Naive B cell (primary cell): Measurements from ENCODE around the gene ALDH16A1. TPM values are rescaled to one million over a fixed set of nuclear protein-coding genes. Genes with fewer than 3 reads are reported as not detected.

Experiments used
- ATAC-seq, 2 donors: fragments of 150-1000 bp; cut with Tn5 transposase; 2 replicates each; pipeline ENCODE4 v1.10.0; 2021; ENCODE audit warnings: low read depth in 2 of 2, mild to moderate bottlenecking in 2 of 2, moderate library complexity in 2 of 2
- DNase-seq: peaks from one replicate; pipeline ENCODE4 v3.0.0; 2022
- H3K27ac Mint-ChIP-seq, 6 donors: one replicate each; pipeline ENCODE4 v1.8.0; 2020 to 2022; ENCODE audit warnings: mild to moderate bottlenecking in 6 of 6, mixed read lengths in 6 of 6, moderate library complexity in 5 of 6, inconsistent platforms in 2 of 6
- H3K27me3 Mint-ChIP-seq, 3 donors: one replicate each; pipeline ENCODE4 v1.8.0; 2021 to 2022; ENCODE audit warnings: mixed read lengths in 3 of 3, mild to moderate bottlenecking in 1 of 3
- H3K36me3 Mint-ChIP-seq, 2 donors: one replicate each; pipeline ENCODE4 v1.8.0; 2020 to 2022; ENCODE audit warnings: mixed read lengths in 2 of 2, inconsistent platforms in 1 of 2, mild to moderate bottlenecking in 1 of 2
- H3K4me1 Mint-ChIP-seq, 3 donors: one replicate each; pipeline ENCODE4 v1.8.0; 2020 to 2022; ENCODE audit warnings: mixed read lengths in 3 of 3, inconsistent platforms in 1 of 3, mild to moderate bottlenecking in 1 of 3, moderate library complexity in 1 of 3
- H3K4me3 Mint-ChIP-seq, 8 donors: one replicate each; pipeline ENCODE4 v1.8.0; 2020 to 2022; ENCODE audit warnings: mild to moderate bottlenecking in 8 of 8, mixed read lengths in 8 of 8, moderate library complexity in 8 of 8, inconsistent platforms in 2 of 8
- H3K9me3 Mint-ChIP-seq, 7 donors: one replicate each; pipeline ENCODE4 v1.8.0; 2020 to 2022; ENCODE audit warnings: mixed read lengths in 7 of 7, mild to moderate bottlenecking in 5 of 7, inconsistent platforms in 2 of 7, moderate library complexity in 1 of 7
- polyA plus RNA-seq, 6 donors: library from polyadenylated mRNA; unstranded; fragments of 300-500 nt; fragmentation: Illumina TruSeq; gene quantifications; one replicate each; pipeline ENCODE4 v1.2.3, GENCODE V29; 2021; ENCODE audit warnings: low read depth in 6 of 6

ALDH16A1 gene
- polyA plus RNA-seq, 6 donors from 2014 or later, result 54.2 to 103 (median 74.6) TPM

GRCh38 chr19:49417088-49417487 is 35.9 kb upstream of the ALDH16A1 start:
- peaks cover 0 to 2% (median 0%) of the 10 kb centered on the region in 7 donors for H3K9me3 Mint-ChIP-seq
- peaks cover 0 to 19% of the 10 kb centered on the region in 2 donors for H3K36me3 Mint-ChIP-seq
- peaks cover 39 to 60% (median 57%) of the 10 kb centered on the region in 3 donors for H3K27me3 Mint-ChIP-seq
- ATAC-seq (no peak), DNase-seq (no peak)
- H3K4me1 Mint-ChIP-seq, result peaks cover 36 to 51% (median 42%) of the 10 kb centered on the region in 3 donors
- H3K27ac Mint-ChIP-seq, result no peak overlapping the region
- H3K4me3 Mint-ChIP-seq, result peak overlapping the region in 1 of 8 donors; percentile 35

GRCh38 chr19:49418511-49418910 is 34.5 kb upstream of the ALDH16A1 start:
- H3K27ac Mint-ChIP-seq, result no peak overlapping the region
- no peak overlapping the region for H3K4me3 Mint-ChIP-seq
- ATAC-seq, result no peak
- peaks cover 45 to 75% (median 71%) of the 10 kb centered on the region in 3 donors for H3K27me3 Mint-ChIP-seq
- H3K9me3 Mint-ChIP-seq, result peaks cover 0 to 5% (median 0%) of the 10 kb centered on the region in 7 donors
- H3K36me3 Mint-ChIP-seq, result peaks cover 0 to 19% of the 10 kb centered on the region in 2 donors
- peaks cover 39 to 51% (median 49%) of the 10 kb centered on the region in 3 donors for H3K4me1 Mint-ChIP-seq
- no peak for DNase-seq

DNA sequence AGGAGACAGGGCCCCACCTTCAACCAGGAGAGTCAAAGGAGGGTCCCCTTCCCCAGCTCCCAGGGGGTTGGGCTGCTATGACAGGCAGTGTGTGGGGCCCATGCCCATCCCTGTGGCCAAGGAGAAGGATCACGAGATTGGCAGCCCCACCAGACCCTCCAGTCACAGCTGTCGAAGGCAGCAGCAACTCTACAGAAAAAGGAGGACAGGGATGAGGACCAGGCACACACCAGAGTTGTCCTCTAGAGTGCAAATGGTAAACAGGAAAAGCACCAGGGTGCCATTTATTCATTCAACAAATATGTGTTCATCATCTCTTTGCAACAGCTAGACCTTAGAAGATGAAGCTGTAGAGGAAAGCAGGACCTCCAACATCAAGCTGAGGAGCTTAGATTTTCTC is 33.9 kb upstream of the ALDH16A1 start:
- H3K9me3 Mint-ChIP-seq, result peaks cover 0 to 5% (median 0%) of the 10 kb centered on the region in 7 donors
- H3K27me3 Mint-ChIP-seq, result peaks cover 51 to 81% (median 77%) of the 10 kb centered on the region in 3 donors
- H3K27ac Mint-ChIP-seq, result peak overlapping the region in 2 of 6 donors; percentile 13 to 89
- H3K36me3 Mint-ChIP-seq, result peaks cover 0 to 19% of the 10 kb centered on the region in 2 donors
- ATAC-seq, result no peak
- peaks cover 44 to 54% (median 54%) of the 10 kb centered on the region in 3 donors for H3K4me1 Mint-ChIP-seq
- DNase-seq, result no peak
- no peak overlapping the region for H3K4me3 Mint-ChIP-seq

GRCh38 chr19:49420227-49420626 is 32.8 kb upstream of the ALDH16A1 start:
- Mint-ChIP-seq H3K36me3 (peaks cover 0 to 19% of the 10 kb centered on the region in 2 donors), H3K4me1 (peaks cover 40 to 57% (median 52%) of the 10 kb centered on the region in 3 donors), H3K4me3 (peak overlapping the region in 5 of 8 donors; percentile 37 to 77 (median 53)), H3K9me3 (peaks cover 0 to 5% (median 0%) of the 10 kb centered on the region in 7 donors), H3K27me3 (peaks cover 58 to 92% (median 87%) of the 10 kb centered on the region in 3 donors), H3K27ac (peak overlapping the region in 3 of 6 donors; percentile 56 to 80 (median 64))
- ATAC-seq (no peak), DNase-seq (no peak)

DNA sequence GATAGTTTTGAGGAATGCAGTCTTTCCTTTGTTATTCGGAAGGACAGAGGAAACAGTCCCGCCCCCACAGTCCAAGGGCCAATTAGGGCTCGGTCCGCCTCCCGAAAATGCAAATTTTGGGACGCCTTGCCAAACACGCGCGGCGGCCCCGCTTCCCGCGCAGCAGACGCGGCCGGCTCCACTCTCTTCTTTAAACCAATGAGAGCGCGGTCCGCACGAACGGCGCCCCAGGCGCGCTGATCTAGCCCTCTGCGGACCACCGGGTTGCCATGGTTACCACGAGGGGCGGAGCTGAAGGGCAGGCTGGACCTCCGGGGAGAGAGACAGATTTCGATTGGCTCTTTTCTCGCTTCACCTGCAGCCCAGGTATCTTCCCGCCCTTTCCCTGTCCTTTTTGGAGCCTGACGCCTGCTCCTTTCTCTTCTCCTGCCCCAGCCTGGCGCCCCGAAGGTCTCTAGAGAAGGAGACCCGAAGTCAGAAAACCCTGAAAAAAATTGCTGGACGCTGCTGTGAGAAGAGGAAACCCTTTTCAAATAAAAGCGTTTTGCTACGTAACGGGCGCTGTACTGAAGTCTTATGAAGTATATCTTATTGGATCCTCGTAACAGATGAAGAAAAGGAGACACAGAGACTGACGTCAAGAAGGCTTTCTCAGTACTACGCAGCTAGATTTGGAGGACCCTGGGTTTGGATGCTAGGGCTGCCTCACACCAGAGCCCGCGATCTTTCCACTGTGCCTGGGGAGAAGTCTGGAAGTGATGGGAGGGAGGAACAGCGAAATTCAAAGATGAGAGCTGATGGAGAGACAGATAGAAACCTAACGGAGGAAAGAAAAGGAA is 31.8 kb upstream of the ALDH16A1 start:
- peak overlapping the region; percentile 0 to 81 (median 72) for H3K4me3 Mint-ChIP-seq
- H3K27me3 Mint-ChIP-seq, result peaks cover 64 to 96% (median 92%) of the 10 kb centered on the region in 3 donors
- H3K9me3 Mint-ChIP-seq, result peaks cover 0 to 5% (median 0%) of the 10 kb centered on the region in 7 donors
- DNase-seq (no peak), ATAC-seq (peak; percentile 55)
- H3K4me1 Mint-ChIP-seq, result peaks cover 48 to 67% (median 56%) of the 10 kb centered on the region in 3 donors
- peaks cover 0 to 19% of the 10 kb centered on the region in 2 donors for H3K36me3 Mint-ChIP-seq
- peak overlapping the region in 1 of 6 donors; percentile 86 for H3K27ac Mint-ChIP-seq

GRCh38 chr19:49421878-49422202 is 31.2 kb upstream of the ALDH16A1 start:
- Mint-ChIP-seq H3K4me1 (peaks cover 54 to 73% (median 62%) of the 10 kb centered on the region in 3 donors), H3K36me3 (peaks cover 0 to 25% of the 10 kb centered on the region in 2 donors), H3K27me3 (peaks cover 70 to 98% (median 98%) of the 10 kb centered on the region in 3 donors), H3K4me3 (peak overlapping the region in 7 of 8 donors; percentile 0 to 78 (median 69)), H3K9me3 (peaks cover 0 to 7% (median 0%) of the 10 kb centered on the region in 7 donors), H3K27ac (no peak overlapping the region)
- no peak for ATAC-seq
- no peak for DNase-seq

DNA sequence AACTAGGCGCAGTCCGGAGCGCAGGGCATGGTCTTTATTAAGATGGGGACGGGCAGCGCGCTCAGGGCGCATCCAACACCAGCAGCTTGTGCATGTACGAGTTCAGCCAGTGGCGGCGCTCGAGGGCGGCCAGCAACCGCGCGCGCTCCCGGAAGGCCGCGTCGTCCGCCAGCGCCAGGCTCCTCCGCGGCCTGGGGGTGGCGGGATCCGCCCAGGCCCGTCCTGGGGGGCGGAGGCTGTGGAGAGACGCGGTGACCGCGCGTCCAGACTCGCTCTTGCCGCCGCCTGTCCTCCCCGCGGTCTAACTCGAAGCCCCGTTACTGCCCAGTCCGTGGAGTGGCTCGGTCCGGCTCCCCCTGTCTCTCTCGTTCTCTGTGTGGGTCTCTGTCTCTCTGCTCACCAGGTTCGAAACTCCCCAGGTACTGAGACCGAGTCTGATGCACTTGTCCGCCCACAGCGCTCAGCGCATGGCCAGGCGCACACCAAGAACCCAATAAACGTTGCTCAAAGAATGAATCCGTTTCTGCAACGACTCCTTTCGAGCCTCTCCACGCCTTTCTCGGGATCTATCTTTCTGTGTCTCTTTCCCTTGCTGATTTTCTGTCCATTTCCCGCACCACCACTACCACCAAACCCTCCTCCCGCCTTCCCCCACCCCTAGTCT is 30.5 kb upstream of the ALDH16A1 start:
- Mint-ChIP-seq H3K9me3 (peaks cover 0 to 8% (median 0%) of the 10 kb centered on the region in 7 donors), H3K4me3 (peak overlapping the region; percentile 51 to 91 (median 86)), H3K27ac (peak overlapping the region in 2 of 6 donors; percentile 22 to 31), H3K4me1 (peaks cover 56 to 77% (median 65%) of the 10 kb centered on the region in 3 donors), H3K36me3 (peaks cover 0 to 31% of the 10 kb centered on the region in 2 donors), H3K27me3 (peaks cover 73 to 100% (median 99%) of the 10 kb centered on the region in 3 donors)
- ATAC-seq (peak; percentile 24 to 40), DNase-seq (no peak)

- Mint-ChIP-seq H3K4me3 (peak within 1 kb of the TSS; percentile 51 to 91 (median 86)), H3K36me3 (peaks cover 0 to 31% of the 10 kb centered on the region in 2 donors), H3K4me1 (peaks cover 61 to 77% (median 65%) of the 10 kb centered on the region in 3 donors), H3K27me3 (peaks cover 77 to 100% (median 99%) of the 10 kb centered on the region in 3 donors), H3K9me3 (peaks cover 0 to 8% (median 0%) of the 10 kb centered on the region in 7 donors), H3K27ac (peak within 1 kb of the TSS in 4 of 6 donors; percentile 22 to 81 (median 53))
- ATAC-seq, result peak; percentile 27 to 35
- no peak for DNase-seq
These were observed 29.7 kb upstream of the ALDH16A1 start, which contains the start of gene PTH2 for GRCh38 chr19:49423071-49423984. TSS of gene PTH2 (minus strand) at chr19:49423441. CDS start at chr19:49423339, 102 bp downstream.

DNA sequence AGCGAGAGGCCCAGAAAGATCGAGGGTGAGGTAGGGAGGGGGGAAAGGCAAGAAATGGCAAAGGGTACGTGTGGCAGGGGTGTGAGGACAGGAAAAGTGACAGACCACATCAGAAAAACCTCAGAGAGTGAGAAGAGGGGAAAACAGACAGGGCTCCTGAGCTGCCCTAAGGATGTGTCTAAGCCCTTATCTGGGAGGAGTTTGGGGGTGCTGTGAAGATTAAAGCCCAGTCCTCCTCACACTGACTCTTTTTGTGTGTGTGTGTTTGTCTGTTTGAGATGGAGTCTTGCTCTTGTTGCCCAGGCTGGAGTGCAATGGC is 29.1 kb upstream of the ALDH16A1 start:
- Mint-ChIP-seq H3K27ac (peak overlapping the region in 1 of 6 donors; percentile 75), H3K4me3 (peak overlapping the region in 5 of 8 donors; percentile 6 to 78 (median 51)), H3K27me3 (peaks cover 80 to 100% (median 99%) of the 10 kb centered on the region in 3 donors), H3K36me3 (peaks cover 0 to 31% of the 10 kb centered on the region in 2 donors), H3K9me3 (peaks cover 0 to 8% (median 0%) of the 10 kb centered on the region in 7 donors), H3K4me1 (peaks cover 65 to 82% (median 65%) of the 10 kb centered on the region in 3 donors)
- no peak for DNase-seq
- ATAC-seq, result no peak

GRCh38 chr19:49425178-49425577 is 27.8 kb upstream of the ALDH16A1 start, which contains the start of gene GFY:
TSS of gene GFY (plus strand) at chr19:49425388. CDS start at chr19:49426431, 1,043 bp downstream.
- no peak for ATAC-seq
- no peak for DNase-seq
- Mint-ChIP-seq H3K4me1 (peaks cover 59 to 81% (median 65%) of the 10 kb centered on the region in 3 donors), H3K27me3 (peaks cover 76 to 100% (median 99%) of the 10 kb centered on the region in 3 donors), H3K27ac (peak within 1 kb of the TSS in 1 of 6 donors; percentile 42), H3K4me3 (peak within 1 kb of the TSS in 3 of 8 donors; percentile 11 to 61 (median 42)), H3K9me3 (peaks cover 0 to 6% (median 0%) of the 10 kb centered on the region in 7 donors), H3K36me3 (peaks cover 0 to 23% of the 10 kb centered on the region in 2 donors)

DNA sequence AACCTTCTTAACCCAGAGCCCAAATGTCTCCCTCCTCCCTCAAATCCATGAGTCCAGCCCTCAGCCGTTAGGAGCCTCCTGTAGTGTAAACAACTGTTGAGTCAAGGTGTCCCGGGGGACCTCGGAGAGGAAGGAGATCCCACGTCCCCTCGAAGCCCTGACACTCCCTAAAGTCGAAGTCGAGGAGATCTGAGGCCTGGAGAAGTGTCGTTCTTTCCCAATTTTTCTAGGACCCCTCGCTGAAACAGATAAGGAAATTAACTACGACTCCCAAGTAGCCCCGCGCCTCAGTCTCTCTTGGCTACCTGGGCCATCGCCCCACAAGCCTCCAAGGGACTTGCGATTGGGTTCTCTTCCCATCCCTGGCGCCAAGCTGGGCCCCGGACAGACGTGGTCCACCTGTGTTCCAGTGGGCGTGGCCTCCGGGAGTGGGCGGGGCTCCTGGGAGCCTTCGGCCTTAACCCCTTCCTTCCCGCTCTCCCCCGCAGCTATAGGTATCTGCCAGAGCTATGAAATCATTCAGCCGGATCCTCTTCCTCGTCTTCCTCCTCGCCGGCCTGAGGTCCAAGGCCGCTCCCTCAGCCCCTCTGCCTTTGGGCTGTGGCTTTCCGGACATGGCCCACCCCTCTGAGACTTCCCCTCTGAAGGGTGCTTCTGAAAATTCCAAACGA is 27.0 kb upstream of the ALDH16A1 start:
- H3K9me3 Mint-ChIP-seq, result peaks cover 0 to 8% (median 1%) of the 10 kb centered on the region in 7 donors
- peak overlapping the region in 1 of 6 donors; percentile 42 for H3K27ac Mint-ChIP-seq
- peaks cover 76 to 100% (median 99%) of the 10 kb centered on the region in 3 donors for H3K27me3 Mint-ChIP-seq
- peaks cover 51 to 83% (median 69%) of the 10 kb centered on the region in 3 donors for H3K4me1 Mint-ChIP-seq
- no peak for ATAC-seq
- H3K36me3 Mint-ChIP-seq, result peaks cover 0 to 28% of the 10 kb centered on the region in 2 donors
- DNase-seq, result no peak
- peak overlapping the region in 4 of 8 donors; percentile 36 to 46 (median 44) for H3K4me3 Mint-ChIP-seq
